ENCODE results near the gene XIAP.

DNA sequence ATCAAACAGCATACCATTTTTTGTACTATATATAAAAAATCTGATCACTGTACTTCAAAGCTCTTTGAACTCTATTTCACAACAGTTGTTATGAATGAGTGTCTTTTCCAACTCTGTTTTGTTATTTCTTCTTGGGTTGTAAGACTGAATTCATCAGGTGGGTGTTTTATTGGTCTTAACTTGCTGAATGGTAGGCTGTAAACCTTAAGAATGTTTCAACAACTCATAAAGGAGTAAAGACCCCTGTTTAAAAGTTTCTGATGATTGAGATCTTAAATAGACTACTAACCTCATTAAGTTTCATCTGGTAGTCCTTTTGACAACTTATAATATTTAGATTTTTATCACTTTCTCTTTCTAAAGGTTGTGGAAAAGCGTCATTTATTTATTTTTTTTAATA, 83.2 kb downstream of the XIAP start:
- TF ChIP-seq, protein P1, sequence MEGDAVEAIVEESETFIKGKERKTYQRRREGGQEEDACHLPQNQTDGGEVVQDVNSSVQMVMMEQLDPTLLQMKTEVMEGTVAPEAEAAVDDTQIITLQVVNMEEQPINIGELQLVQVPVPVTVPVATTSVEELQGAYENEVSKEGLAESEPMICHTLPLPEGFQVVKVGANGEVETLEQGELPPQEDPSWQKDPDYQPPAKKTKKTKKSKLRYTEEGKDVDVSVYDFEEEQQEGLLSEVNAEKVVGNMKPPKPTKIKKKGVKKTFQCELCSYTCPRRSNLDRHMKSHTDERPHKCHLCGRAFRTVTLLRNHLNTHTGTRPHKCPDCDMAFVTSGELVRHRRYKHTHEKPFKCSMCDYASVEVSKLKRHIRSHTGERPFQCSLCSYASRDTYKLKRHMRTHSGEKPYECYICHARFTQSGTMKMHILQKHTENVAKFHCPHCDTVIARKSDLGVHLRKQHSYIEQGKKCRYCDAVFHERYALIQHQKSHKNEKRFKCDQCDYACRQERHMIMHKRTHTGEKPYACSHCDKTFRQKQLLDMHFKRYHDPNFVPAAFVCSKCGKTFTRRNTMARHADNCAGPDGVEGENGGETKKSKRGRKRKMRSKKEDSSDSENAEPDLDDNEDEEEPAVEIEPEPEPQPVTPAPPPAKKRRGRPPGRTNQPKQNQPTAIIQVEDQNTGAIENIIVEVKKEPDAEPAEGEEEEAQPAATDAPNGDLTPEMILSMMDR (IDR thresholded peaks at IDR 0.05): no peak
- TF ChIP-seq EP300 (IDR thresholded peaks at IDR 0.05): no peak
- TF ChIP-seq POLR2A (IDR thresholded peaks at IDR 0.05): no peak
- no peak for TF ChIP-seq POLR2AphosphoS5 (IDR thresholded peaks at IDR 0.05)
